Upper lobe of left lung (tissue), 4 donors: ENCODE data around the gene TAOK3.

ENCODE experiments used
- CTCF ChIP-seq, 6 experiments: fragments of 450-650 bp in 4 of 6; fragments of 200-600 bp in 2 of 6; sonication (generic) in 2 of 6; IDR thresholded peaks; one replicate each; pipeline ENCODE4 v1.5.1; 2016 to 2019; ENCODE audit warnings: antibody characterized with exemption in 6 of 6
- POLR2A ChIP-seq, 4 donors: fragments of 450-650 bp; IDR thresholded peaks; one replicate each; pipeline ENCODE4 v1.5.1; 2016 to 2017; ENCODE audit warnings: antibody characterized with exemption in 4 of 4, mild to moderate bottlenecking in 2 of 4
- POLR2AphosphoS5 ChIP-seq, 2 donors: sonication (generic); formaldehyde crosslinking; IDR thresholded peaks; one replicate each; pipeline ENCODE4 v1.5.1; 2017; ENCODE audit warnings: antibody characterized with exemption in 2 of 2

GRCh38 chr12:118374126-118374725 is 1.5 kb upstream of the TAOK3 start:
- TF ChIP-seq CTCF (IDR thresholded peaks at IDR 0.05) (no peak), POLR2A (IDR thresholded peaks at IDR 0.05) (no peak), POLR2AphosphoS5 (IDR thresholded peaks at IDR 0.05) (no peak)
